ENCODE data around the gene PRKCB.

PRKCB gene

DNA sequence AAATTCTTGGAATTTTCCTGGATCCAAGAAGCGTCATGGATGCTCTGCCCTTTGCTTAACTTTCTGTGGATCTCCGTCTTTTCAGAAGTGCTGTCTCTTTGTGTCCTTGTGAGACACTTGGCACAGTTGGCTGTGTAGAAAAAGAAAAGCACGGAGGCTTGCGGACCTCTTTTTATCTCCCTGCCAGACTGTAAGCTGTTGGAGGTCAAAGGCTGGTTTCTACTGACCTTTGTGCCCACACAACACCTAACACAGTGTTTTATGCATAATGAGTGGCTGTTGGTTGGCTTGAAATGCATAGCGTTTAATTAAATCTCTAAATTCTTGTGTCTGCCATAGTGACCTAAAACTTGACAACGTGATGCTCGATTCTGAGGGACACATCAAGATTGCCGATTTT is 344.7 kb downstream of the PRKCB start:
- TF ChIP-seq, protein P1, sequence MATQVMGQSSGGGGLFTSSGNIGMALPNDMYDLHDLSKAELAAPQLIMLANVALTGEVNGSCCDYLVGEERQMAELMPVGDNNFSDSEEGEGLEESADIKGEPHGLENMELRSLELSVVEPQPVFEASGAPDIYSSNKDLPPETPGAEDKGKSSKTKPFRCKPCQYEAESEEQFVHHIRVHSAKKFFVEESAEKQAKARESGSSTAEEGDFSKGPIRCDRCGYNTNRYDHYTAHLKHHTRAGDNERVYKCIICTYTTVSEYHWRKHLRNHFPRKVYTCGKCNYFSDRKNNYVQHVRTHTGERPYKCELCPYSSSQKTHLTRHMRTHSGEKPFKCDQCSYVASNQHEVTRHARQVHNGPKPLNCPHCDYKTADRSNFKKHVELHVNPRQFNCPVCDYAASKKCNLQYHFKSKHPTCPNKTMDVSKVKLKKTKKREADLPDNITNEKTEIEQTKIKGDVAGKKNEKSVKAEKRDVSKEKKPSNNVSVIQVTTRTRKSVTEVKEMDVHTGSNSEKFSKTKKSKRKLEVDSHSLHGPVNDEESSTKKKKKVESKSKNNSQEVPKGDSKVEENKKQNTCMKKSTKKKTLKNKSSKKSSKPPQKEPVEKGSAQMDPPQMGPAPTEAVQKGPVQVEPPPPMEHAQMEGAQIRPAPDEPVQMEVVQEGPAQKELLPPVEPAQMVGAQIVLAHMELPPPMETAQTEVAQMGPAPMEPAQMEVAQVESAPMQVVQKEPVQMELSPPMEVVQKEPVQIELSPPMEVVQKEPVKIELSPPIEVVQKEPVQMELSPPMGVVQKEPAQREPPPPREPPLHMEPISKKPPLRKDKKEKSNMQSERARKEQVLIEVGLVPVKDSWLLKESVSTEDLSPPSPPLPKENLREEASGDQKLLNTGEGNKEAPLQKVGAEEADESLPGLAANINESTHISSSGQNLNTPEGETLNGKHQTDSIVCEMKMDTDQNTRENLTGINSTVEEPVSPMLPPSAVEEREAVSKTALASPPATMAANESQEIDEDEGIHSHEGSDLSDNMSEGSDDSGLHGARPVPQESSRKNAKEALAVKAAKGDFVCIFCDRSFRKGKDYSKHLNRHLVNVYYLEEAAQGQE (IDR thresholded peaks at IDR 0.05; ENCODE audit: insufficient replicate concordance, low read depth): no peak
- TF ChIP-seq CTCF (IDR thresholded peaks at IDR 0.05; ENCODE audit: insufficient read depth, low read length) (no peak), POLR2AphosphoS5 (IDR thresholded peaks at IDR 0.05; ENCODE audit: low read depth) (no peak), SPI1 (IDR thresholded peaks at IDR 0.05; ENCODE audit: borderline replicate concordance, low read depth) (no peak), GABPA (IDR thresholded peaks at IDR 0.05; ENCODE audit: low read depth) (no peak)
- no peak overlapping the region for H3K4me3 ChIP-seq (replicated peaks; ENCODE audit: insufficient read depth, low read length)
- no peak for DNase-seq (ENCODE audit: low read depth in 1 of 2, low spot score in 1 of 2)
- no peak overlapping the region for H3K27ac ChIP-seq (replicated peaks)
- H3K27me3 ChIP-seq (ENCODE audit: insufficient read depth, poor library complexity, severe bottlenecking): no peaks in the 10 kb centered on the region

DNA sequence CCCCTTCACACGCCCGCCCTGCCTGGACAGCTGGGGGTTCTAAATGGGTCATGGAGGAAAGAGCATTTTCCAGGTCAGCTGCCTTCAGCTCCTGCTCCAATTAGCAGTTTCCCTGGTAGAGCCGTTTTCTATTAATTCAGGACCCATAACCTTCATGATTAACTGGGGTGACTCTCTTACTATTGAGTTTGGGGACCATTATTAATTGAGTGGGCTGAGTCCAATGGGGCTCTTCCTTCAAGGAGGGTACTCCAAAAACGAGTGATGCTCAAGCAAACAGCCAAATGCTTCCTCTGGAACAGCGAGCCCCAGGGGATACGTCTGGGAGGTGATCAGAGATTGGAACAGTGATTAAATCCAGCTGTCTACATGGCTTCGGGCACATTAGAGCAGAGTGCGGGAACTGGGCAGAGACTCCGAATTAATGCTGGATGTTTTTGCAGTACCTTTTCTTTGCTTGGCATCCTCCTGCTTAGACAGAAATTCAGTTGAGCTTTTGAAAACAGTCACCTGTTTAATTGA is 352.3 kb downstream of the PRKCB start:
- H3K4me3 ChIP-seq (replicated peaks; ENCODE audit: insufficient read depth, low read length): no peak overlapping the region
- TF ChIP-seq, protein P1 (IDR thresholded peaks at IDR 0.05; ENCODE audit: insufficient replicate concordance, low read depth): no peak
- no peak for TF ChIP-seq POLR2AphosphoS5 (IDR thresholded peaks at IDR 0.05; ENCODE audit: low read depth)
- no peak for TF ChIP-seq SPI1 (IDR thresholded peaks at IDR 0.05; ENCODE audit: borderline replicate concordance, low read depth)
- TF ChIP-seq CTCF (IDR thresholded peaks at IDR 0.05; ENCODE audit: insufficient read depth, low read length): no peak
- no peak for TF ChIP-seq GABPA (IDR thresholded peaks at IDR 0.05; ENCODE audit: low read depth)
- no peak for DNase-seq (ENCODE audit: low read depth in 1 of 2, low spot score in 1 of 2)
- H3K27me3 ChIP-seq (ENCODE audit: insufficient read depth, poor library complexity, severe bottlenecking): no peaks in the 10 kb centered on the region
- no peak overlapping the region for H3K27ac ChIP-seq (replicated peaks)

DNA sequence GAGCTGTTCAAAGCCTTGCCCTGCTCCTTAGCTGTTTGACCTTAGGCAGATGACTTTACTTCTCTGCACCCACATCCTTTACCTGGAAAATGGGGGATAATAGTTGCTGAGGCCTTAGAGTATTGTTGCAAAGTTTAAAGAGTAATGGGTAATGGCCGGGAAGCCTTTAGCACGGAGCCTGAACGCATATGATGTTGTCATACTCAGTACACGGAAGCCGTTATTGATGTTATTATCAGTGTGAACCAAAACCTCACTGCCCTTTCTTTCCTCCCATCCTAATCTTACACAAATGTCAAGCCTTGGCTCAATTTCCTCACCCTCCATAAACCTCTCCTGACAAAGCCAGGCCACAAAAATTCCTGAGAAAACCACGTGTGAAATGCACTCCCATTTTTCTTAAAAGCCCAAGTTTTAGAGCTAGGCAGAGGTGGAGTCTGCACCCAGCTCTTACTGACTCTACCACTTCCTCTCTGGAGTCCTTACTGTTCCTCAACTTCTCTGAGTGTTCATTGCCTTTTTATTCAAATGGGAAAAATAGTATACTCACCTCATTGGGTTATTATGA is 353.1 kb downstream of the PRKCB start:
- H3K4me3 ChIP-seq (replicated peaks; ENCODE audit: insufficient read depth, low read length): no peak overlapping the region
- DNase-seq (ENCODE audit: low read depth in 1 of 2, low spot score in 1 of 2): no peak
- no peak overlapping the region for H3K27ac ChIP-seq (replicated peaks)
- no peaks in the 10 kb centered on the region for H3K27me3 ChIP-seq (ENCODE audit: insufficient read depth, poor library complexity, severe bottlenecking)
- TF ChIP-seq POLR2AphosphoS5 (IDR thresholded peaks at IDR 0.05; ENCODE audit: low read depth) (no peak), GABPA (IDR thresholded peaks at IDR 0.05; ENCODE audit: low read depth) (no peak), SPI1 (IDR thresholded peaks at IDR 0.05; ENCODE audit: borderline replicate concordance, low read depth) (peak; percentile 8; the same call in 1 of the 2 replicates), CTCF (IDR thresholded peaks at IDR 0.05; ENCODE audit: insufficient read depth, low read length) (no peak)
- TF ChIP-seq, protein P1 (IDR thresholded peaks at IDR 0.05; ENCODE audit: insufficient replicate concordance, low read depth): no peak

Data from HL-60 (cell line).